ENCODE results near the gene PRICKLE2.

GRCh38 chr3:64264501-64265109, 39.3 kb upstream of the PRICKLE2 start:
- TF ChIP-seq EZH2phosphoT487 (IDR thresholded peaks at IDR 0.05; ENCODE audit: low read depth, severe bottlenecking, unreplicated experiment) (no peak), CTCF (IDR thresholded peaks at IDR 0.05; ENCODE audit: poor library complexity) (no peak), EZH2 (IDR thresholded peaks at IDR 0.05; ENCODE audit: borderline replicate concordance) (no peak)

Measured in hepatocyte (in vitro differentiated cells).